Type B pancreatic cell (in vitro differentiated cells): Measurements from ENCODE around the gene LDLRAD4. TPM values are rescaled to one million over a fixed set of nuclear protein-coding genes. Genes with fewer than 3 reads are reported as not detected.
A peak's percentile ranks its signal among the peaks of the same experiment; 100 is the strongest.

Source experiments
- DNase-seq: peaks from one replicate; pipeline ENCODE4 v3.0.0; 2021; ENCODE audit warnings: mixed read lengths; ENCODE audit not compliant: unreplicated experiment; ENCODE audit errors: extremely low spot score
- H3K27ac Mint-ChIP-seq: 2 replicates; pipeline ENCODE4 v1.8.0; 2021; ENCODE audit warnings: mild to moderate bottlenecking, mixed read lengths
- H3K27me3 Mint-ChIP-seq: 2 replicates; pipeline ENCODE4 v1.8.0; 2021; ENCODE audit warnings: mixed read lengths
- H3K36me3 Mint-ChIP-seq: 2 replicates; pipeline ENCODE4 v1.8.0; 2021; ENCODE audit warnings: mixed read lengths
- H3K4me1 Mint-ChIP-seq: one replicate; pipeline ENCODE4 v1.8.0; 2021; ENCODE audit warnings: mixed read lengths; ENCODE audit not compliant: unreplicated experiment
- H3K4me3 Mint-ChIP-seq: 2 replicates; pipeline ENCODE4 v1.8.0; 2021; ENCODE audit warnings: mild to moderate bottlenecking, mixed read lengths
- H3K9me3 Mint-ChIP-seq: 2 replicates; pipeline ENCODE4 v1.8.0; 2021; ENCODE audit warnings: mixed read lengths
- CTCF ChIP-seq: fragments of 200-600 bp; sonication (generic); conservative IDR thresholded peaks from 2 replicates; pipeline ENCODE4 v1.5.0; 2021; ENCODE audit warnings: antibody characterized with exemption, mild to moderate bottlenecking
- total RNA-seq: library from RNA; stranded (reverse); gene quantifications from 2 replicates; pipeline ENCODE4 v1.2.1, GENCODE V29; 2021; ENCODE audit warnings: low replicate concordance

The LDLRAD4 gene
- total RNA-seq, 1 donor from 2014 or later, result 2.4 TPM

DNA sequence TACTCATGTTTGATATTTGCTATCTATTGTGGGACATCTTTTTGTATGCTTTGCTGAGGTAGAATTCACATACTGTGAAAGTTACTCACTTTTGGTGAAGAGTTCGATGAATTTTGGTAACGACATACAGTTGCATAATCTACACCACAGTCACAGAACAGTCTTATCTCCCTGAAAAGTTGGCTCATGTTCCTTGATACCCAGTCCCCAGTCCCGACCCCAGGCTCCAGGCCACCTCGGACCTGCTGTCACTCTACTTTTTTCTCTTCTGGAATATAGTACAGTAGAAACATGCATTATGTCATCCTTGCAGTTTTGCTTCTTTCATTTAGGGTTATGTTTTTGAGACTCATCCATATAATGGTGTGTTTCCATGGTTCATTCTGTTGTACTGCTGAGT lies 316.1 kb downstream of the LDLRAD4 start:
- no peaks in the 10 kb centered on the region for H3K9me3 Mint-ChIP-seq

DNA sequence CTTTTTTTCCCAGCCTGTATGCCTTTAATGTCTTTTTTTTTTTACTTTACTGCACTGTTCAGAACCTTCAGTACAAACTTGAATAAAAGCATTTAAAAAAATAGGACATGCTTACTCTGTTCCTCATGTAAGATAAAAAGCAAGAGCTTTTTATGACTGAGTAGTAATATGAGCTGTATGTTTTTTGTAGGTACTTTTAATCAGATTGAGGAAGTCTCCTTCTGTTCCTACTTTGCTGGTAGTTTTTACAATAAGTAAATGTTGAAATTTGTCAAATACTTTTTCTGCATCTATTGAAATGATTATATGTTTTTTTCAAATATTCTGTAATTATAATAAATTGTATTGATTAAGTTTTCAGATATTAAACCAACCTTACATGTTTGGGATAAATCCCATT lies 318.0 kb downstream of the LDLRAD4 start:
- H3K4me3 Mint-ChIP-seq, result no peak overlapping the region
- DNase-seq, result no peak
- peaks cover 6% of the 10 kb centered on the region for H3K4me1 Mint-ChIP-seq
- H3K36me3 Mint-ChIP-seq, result no peaks in the 10 kb centered on the region
- H3K9me3 Mint-ChIP-seq, result no peaks in the 10 kb centered on the region
- H3K27ac Mint-ChIP-seq, result no peak overlapping the region
- H3K27me3 Mint-ChIP-seq, result peaks cover 22% of the 10 kb centered on the region
- no peak for TF ChIP-seq CTCF

More for the DNA sequence above, 316.1 kb downstream of the LDLRAD4 start:
- H3K27me3 Mint-ChIP-seq, result peaks cover 22% of the 10 kb centered on the region
- no peaks in the 10 kb centered on the region for H3K4me1 Mint-ChIP-seq
- no peak overlapping the region for H3K4me3 Mint-ChIP-seq
- no peak overlapping the region for H3K27ac Mint-ChIP-seq
- peak; percentile 16 for DNase-seq
- TF ChIP-seq CTCF, result no peak
- H3K36me3 Mint-ChIP-seq, result no peaks in the 10 kb centered on the region

- Mint-ChIP-seq H3K9me3 (no peaks in the 10 kb centered on the region), H3K27ac (no peak overlapping the region), H3K4me3 (no peak overlapping the region), H3K27me3 (peaks cover 22% of the 10 kb centered on the region), H3K4me1 (peaks cover 6% of the 10 kb centered on the region), H3K36me3 (no peaks in the 10 kb centered on the region)
- peak; percentile 18 for DNase-seq
- TF ChIP-seq CTCF, result no peak
Measured at GRCh38 chr18:13537022-13537780, 318.6 kb downstream of the LDLRAD4 start.

DNA sequence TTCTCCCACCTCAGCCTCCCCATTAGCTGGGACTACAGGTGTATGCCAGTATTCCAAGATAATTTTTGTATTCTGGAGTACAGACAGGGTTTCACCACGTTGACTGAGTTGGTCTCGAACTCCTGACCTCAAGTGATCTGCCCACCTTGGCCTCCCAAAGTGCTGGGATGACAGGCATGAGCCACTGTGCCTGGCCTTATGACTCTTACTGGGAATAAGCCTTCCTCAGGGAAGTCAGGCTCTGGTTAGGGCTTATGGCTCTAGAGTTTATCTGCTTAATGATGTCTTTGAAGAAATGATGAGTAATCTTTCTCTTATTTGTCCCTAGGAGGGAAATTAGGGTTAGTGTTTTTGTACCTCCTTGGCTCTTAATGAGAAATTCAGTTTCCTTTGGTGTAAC lies 320.1 kb downstream of the LDLRAD4 start:
- Mint-ChIP-seq H3K27me3 (peaks cover 17% of the 10 kb centered on the region), H3K9me3 (no peaks in the 10 kb centered on the region), H3K4me1 (peaks cover 6% of the 10 kb centered on the region), H3K4me3 (no peak overlapping the region), H3K36me3 (no peaks in the 10 kb centered on the region), H3K27ac (no peak overlapping the region)
- TF ChIP-seq CTCF, result no peak
- DNase-seq, result no peak

DNA sequence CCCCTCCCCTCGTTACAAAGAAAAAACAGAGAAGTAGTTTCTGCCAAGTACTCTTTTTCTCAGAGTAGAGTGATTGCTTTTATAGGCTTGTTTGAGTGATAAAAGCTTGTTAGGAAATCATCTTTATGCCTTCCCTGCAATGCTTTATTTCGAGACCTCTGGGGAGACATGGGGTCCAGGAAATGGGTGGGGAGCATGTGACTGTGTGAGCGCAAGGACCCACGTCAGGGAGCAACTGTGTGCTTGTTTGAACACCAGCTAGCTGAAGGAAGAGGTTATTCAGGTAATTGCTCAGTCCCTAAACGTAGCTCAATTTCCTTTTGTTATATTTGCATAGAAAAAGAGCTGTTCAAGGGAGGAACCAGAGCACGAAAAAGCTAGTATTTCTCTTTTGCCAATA lies 320.5 kb downstream of the LDLRAD4 start:
- no peak overlapping the region for H3K4me3 Mint-ChIP-seq
- no peak overlapping the region for H3K27ac Mint-ChIP-seq
- DNase-seq, result peak; percentile 24
- H3K36me3 Mint-ChIP-seq, result no peaks in the 10 kb centered on the region
- H3K9me3 Mint-ChIP-seq, result no peaks in the 10 kb centered on the region
- no peak for TF ChIP-seq CTCF
- peaks cover 6% of the 10 kb centered on the region for H3K4me1 Mint-ChIP-seq
- H3K27me3 Mint-ChIP-seq, result peaks cover 13% of the 10 kb centered on the region
